ENCODE measurements around the gene MIS18BP1. TPM values are rescaled to one million over a fixed set of nuclear protein-coding genes. Genes with fewer than 3 reads are reported as not detected.

Gene MIS18BP1
- total and polyA plus RNA-seq, 9 of the 15 experiments (the other 6 are each of a cell fraction or from before 2014, with no cell fraction given), result 5.0 to 29.1 (median 19.1) TPM

GRCh38 chr14:45254771-45255170, 1.8 kb upstream of the MIS18BP1 start:
- WGBS (ENCODE audit: insufficient coverage, low coverage, missing lambda C conversion rate), result 42% methylated on average over 4 of the region's 4 CpGs
- H3K9ac ChIP-seq (ENCODE audit: insufficient read depth in 1 of 2, low read depth in 2 of 2, low read length in 2 of 2), result no peak overlapping the region
- no peaks in the 10 kb centered on the region for H3K27me3 ChIP-seq (ENCODE audit: control insufficient read depth in 2 of 2, insufficient read depth in 2 of 2, low read length in 2 of 2)
- in situ Hi-C loops (cut with MboI) (no loop called here), intact Hi-C loops (cut with micrococcal nuclease) (loop anchor here (5.0 kb wide), 1 partner anchor 292 kb away; the partner anchor contains the start of genes KLHL28 and TOGARAM1)
- BruUV-seq (replicated peaks), result no TSS peak
- H3K36me3 ChIP-seq (ENCODE audit: control insufficient read depth, insufficient read depth, low read length), result no peaks in the 10 kb centered on the region
- H3K4me1 ChIP-seq (replicated peaks in 1 of 2; ENCODE audit: control insufficient read depth in 2 of 2, insufficient read depth in 2 of 2, low read length in 2 of 2), result peaks cover 7 to 12% of the 10 kb centered on the region in 2 experiments; a peak in 3 of 5 replicates
- no peak overlapping the region for H3K4me2 ChIP-seq (ENCODE audit: insufficient read depth, low read length)
- no peak for ATAC-seq
- H3K9me3 ChIP-seq (replicated peaks; ENCODE audit: control insufficient read depth, insufficient read depth, low read depth, low read length), result peaks cover 7% of the 10 kb centered on the region; the same call in 1 of the 2 replicates
- no peaks in the 10 kb centered on the region for H3K9me1 ChIP-seq (ENCODE audit: control insufficient read depth, insufficient read depth, low read length)
- FAIRE-seq, result no peak
- no peak for DNase-seq (ENCODE audit: extremely low read depth in 1 of 4, low spot score in 3 of 4)
- H3K27ac ChIP-seq (ENCODE audit: extremely low read depth, low read depth, low read length), result no peak overlapping the region
- no peaks in the 10 kb centered on the region for H4K20me1 ChIP-seq (replicated peaks; ENCODE audit: control insufficient read depth, insufficient read depth, low read length)
- CTCF ChIA-PET (ENCODE audit: low intra/inter-chr PET ratio), result no interaction called here
- peaks cover 31% of the 10 kb centered on the region for H3K79me2 ChIP-seq (ENCODE audit: control insufficient read depth, insufficient read depth, low read length)
- no peak overlapping the region for H2AFZ ChIP-seq (ENCODE audit: low read depth, low read length)
- TF ChIP-seq BACH1 (tag; IDR thresholded peaks at IDR 0.05) (no peak), ZNF778 (CRISPR knock-in tag; IDR thresholded peaks at IDR 0.05) (no peak), MCM2 (IDR thresholded peaks at IDR 0.05; ENCODE audit: low read depth) (no peak), ZNF324 (CRISPR knock-in tag; IDR thresholded peaks at IDR 0.05) (no peak), HIVEP1 (CRISPR knock-in tag; IDR thresholded peaks at IDR 0.05) (no peak), STAT5B (CRISPR knock-in tag; IDR thresholded peaks at IDR 0.05) (no peak), ZNF41 (CRISPR knock-in tag; conservative IDR thresholded peaks at IDR 0.05) (no peak), BHLHE40 (IDR thresholded peaks at IDR 0.05; ENCODE audit: low read length) (no peak), SMARCA5 (IDR thresholded peaks at IDR 0.05) (no peak), ZNF589 (CRISPR knock-in tag; IDR thresholded peaks at IDR 0.05; ENCODE audit: low read depth) (no peak)
- no peak overlapping the region for H3K4me3 ChIP-seq
- POLR2A ChIA-PET, result no interaction called here

Measured in K562 (cell line).